ENCODE measurements around the gene KRT26. TPM values are rescaled to one million over a fixed set of nuclear protein-coding genes. Genes with fewer than 3 reads are reported as not detected.

Gene KRT26
- total and polyA plus RNA-seq, 2 donors (not counting 1 experiment from before 2014, with no cell fraction given): not detected

- Histone ChIP-seq H3K27me3 (replicated peaks in 1 of 4; ENCODE audit: control extremely low read depth in 1 of 4, control insufficient read depth in 3 of 4, insufficient read depth in 4 of 4, low read length in 3 of 4) (peaks cover 0 to 31% (median 22%) of the 10 kb centered on the region in 4 experiments), H4K20me1 (ENCODE audit: control insufficient read depth, insufficient read depth, low read length, poor library complexity, severe bottlenecking) (no peaks in the 10 kb centered on the region), H3K9ac (ENCODE audit: low read length) (no peak overlapping the region), H2AFZ (ENCODE audit: insufficient read depth, low read depth, low read length, poor library complexity, severe bottlenecking) (no peak overlapping the region), H3K4me1 (ENCODE audit: control insufficient read depth in 2 of 2, insufficient read depth in 2 of 2, low read length in 2 of 2) (peaks cover 2 to 7% of the 10 kb centered on the region in 2 donors), H3K4me3 (ENCODE audit: control extremely low read depth in 1 of 5, extremely low read depth in 1 of 5, insufficient read depth in 1 of 5, low read depth in 2 of 5, low read length in 4 of 5) (no peak overlapping the region), H3K36me3 (replicated peaks in 1 of 2; ENCODE audit: control extremely low read depth in 1 of 2, control insufficient read depth in 1 of 2, extremely low read depth in 1 of 2, insufficient read depth in 2 of 2, low read length in 1 of 2) (peaks cover 0 to 12% of the 10 kb centered on the region in 2 experiments), H3K9me3 (ENCODE audit: control extremely low read depth in 1 of 3, control insufficient read depth in 2 of 3, insufficient read depth in 1 of 3, low read length in 2 of 3) (peaks cover 0 to 3% (median 0%) of the 10 kb centered on the region in 3 donors), H3K4me2 (replicated peaks; ENCODE audit: low read depth, low read length, poor library complexity, severe bottlenecking) (no peak overlapping the region), H3K79me2 (ENCODE audit: control insufficient read depth, insufficient read depth, low read length) (no peaks in the 10 kb centered on the region), H3K27ac (ENCODE audit: low read length in 2 of 2) (no peak overlapping the region)
- H3K4me1 Mint-ChIP-seq: peaks cover 7% of the 10 kb centered on the region
- H3K4me3 Mint-ChIP-seq: no peak overlapping the region
- no peak overlapping the region for H3K27ac Mint-ChIP-seq
- DNase-seq (no peak), ATAC-seq (ENCODE audit: low read depth) (no peak)
- TF ChIP-seq EZH2 (IDR thresholded peaks at IDR 0.05; ENCODE audit: borderline replicate concordance, insufficient read depth, low read depth, low read length, poor library complexity, severe bottlenecking): no peak
- TF ChIP-seq, protein P1, sequence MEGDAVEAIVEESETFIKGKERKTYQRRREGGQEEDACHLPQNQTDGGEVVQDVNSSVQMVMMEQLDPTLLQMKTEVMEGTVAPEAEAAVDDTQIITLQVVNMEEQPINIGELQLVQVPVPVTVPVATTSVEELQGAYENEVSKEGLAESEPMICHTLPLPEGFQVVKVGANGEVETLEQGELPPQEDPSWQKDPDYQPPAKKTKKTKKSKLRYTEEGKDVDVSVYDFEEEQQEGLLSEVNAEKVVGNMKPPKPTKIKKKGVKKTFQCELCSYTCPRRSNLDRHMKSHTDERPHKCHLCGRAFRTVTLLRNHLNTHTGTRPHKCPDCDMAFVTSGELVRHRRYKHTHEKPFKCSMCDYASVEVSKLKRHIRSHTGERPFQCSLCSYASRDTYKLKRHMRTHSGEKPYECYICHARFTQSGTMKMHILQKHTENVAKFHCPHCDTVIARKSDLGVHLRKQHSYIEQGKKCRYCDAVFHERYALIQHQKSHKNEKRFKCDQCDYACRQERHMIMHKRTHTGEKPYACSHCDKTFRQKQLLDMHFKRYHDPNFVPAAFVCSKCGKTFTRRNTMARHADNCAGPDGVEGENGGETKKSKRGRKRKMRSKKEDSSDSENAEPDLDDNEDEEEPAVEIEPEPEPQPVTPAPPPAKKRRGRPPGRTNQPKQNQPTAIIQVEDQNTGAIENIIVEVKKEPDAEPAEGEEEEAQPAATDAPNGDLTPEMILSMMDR (IDR thresholded peaks at IDR 0.05): no peak
- peaks cover 48% of the 10 kb centered on the region for H3K27me3 Mint-ChIP-seq
- peaks cover 6% of the 10 kb centered on the region for H3K9me3 Mint-ChIP-seq (ENCODE audit: insufficient read depth)
- 95% methylated on average over 3 of the region's 4 CpGs for WGBS (ENCODE audit: insufficient coverage)
- intact Hi-C loops (cut with micrococcal nuclease): loop anchor here (10.0 kb wide), 1 partner anchor 249 kb away; the partner anchor contains the start of gene CCR7
- POLR2A ChIA-PET: no interaction called here
- CTCF ChIA-PET: no interaction called here
Observed at GRCh38 chr17:40813804-40814203, 41.8 kb upstream of the KRT26 start.

DNA sequence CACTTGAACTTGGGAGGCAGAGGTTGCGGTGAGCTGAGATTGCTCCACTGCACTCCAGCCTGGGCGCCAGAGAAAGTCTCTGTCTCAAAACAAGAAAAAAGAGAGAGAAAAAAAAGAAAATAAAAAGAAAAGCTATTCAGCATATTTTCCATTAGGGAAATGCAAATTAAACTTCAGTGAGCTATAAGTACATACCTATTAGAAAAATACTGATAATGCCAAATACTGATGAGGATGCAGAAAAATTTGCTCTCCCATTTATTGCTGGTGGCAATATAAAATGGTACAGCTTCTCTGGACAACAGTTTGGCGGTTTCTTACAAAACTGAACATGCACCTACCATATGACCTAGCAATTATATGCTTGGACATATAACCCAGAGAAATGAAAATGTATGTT, 40.6 kb upstream of the KRT26 start:
- Mint-ChIP-seq H3K9me3 (ENCODE audit: insufficient read depth) (peaks cover 6% of the 10 kb centered on the region), H3K27me3 (peaks cover 55% of the 10 kb centered on the region), H3K4me3 (no peak overlapping the region), H3K27ac (no peak overlapping the region), H3K4me1 (peaks cover 3% of the 10 kb centered on the region)
- no peak overlapping the region for H3K9ac ChIP-seq (ENCODE audit: low read length)
- no peak overlapping the region for H3K4me2 ChIP-seq (replicated peaks; ENCODE audit: low read depth, low read length, poor library complexity, severe bottlenecking)
- H3K36me3 ChIP-seq (replicated peaks in 1 of 2; ENCODE audit: control extremely low read depth in 1 of 2, control insufficient read depth in 1 of 2, extremely low read depth in 1 of 2, insufficient read depth in 2 of 2, low read length in 1 of 2): peaks cover 0 to 10% of the 10 kb centered on the region in 2 experiments
- H3K4me1 ChIP-seq (ENCODE audit: control insufficient read depth in 2 of 2, insufficient read depth in 2 of 2, low read length in 2 of 2): no peaks in the 10 kb centered on the region
- WGBS (ENCODE audit: insufficient coverage): no CpG with 5 or more reads among the region's 3 CpGs
- H2AFZ ChIP-seq (ENCODE audit: insufficient read depth, low read depth, low read length, poor library complexity, severe bottlenecking): no peak overlapping the region
- intact Hi-C loops (cut with micrococcal nuclease): loop anchor here (10.0 kb wide), 1 partner anchor 248 kb away; the partner anchor contains the start of gene CCR7
- no peak for ATAC-seq (ENCODE audit: low read depth)
- no peaks in the 10 kb centered on the region for H3K79me2 ChIP-seq (ENCODE audit: control insufficient read depth, insufficient read depth, low read length)
- H3K27ac ChIP-seq (ENCODE audit: low read length in 2 of 2): no peak overlapping the region
- H3K27me3 ChIP-seq (replicated peaks in 1 of 4; ENCODE audit: control extremely low read depth in 1 of 4, control insufficient read depth in 3 of 4, insufficient read depth in 4 of 4, low read length in 3 of 4): peaks cover 0 to 36% (median 22%) of the 10 kb centered on the region in 4 experiments
- DNase-seq: no peak
- ChIA-PET POLR2A (no interaction called here), CTCF (no interaction called here)
- no peaks in the 10 kb centered on the region for H4K20me1 ChIP-seq (ENCODE audit: control insufficient read depth, insufficient read depth, low read length, poor library complexity, severe bottlenecking)
- no peak for TF ChIP-seq EZH2 (IDR thresholded peaks at IDR 0.05; ENCODE audit: borderline replicate concordance, insufficient read depth, low read depth, low read length, poor library complexity, severe bottlenecking)
- TF ChIP-seq, protein P1 (IDR thresholded peaks at IDR 0.05): no peak
- no peak overlapping the region for H3K4me3 ChIP-seq (ENCODE audit: control extremely low read depth in 1 of 5, extremely low read depth in 1 of 5, insufficient read depth in 1 of 5, low read depth in 2 of 5, low read length in 4 of 5)
- peaks cover 0 to 3% (median 0%) of the 10 kb centered on the region in 3 donors for H3K9me3 ChIP-seq (ENCODE audit: control extremely low read depth in 1 of 3, control insufficient read depth in 2 of 3, insufficient read depth in 1 of 3, low read length in 2 of 3)

Data from B cell (primary cell).